GM12878 (cell line): ENCODE measurements around the gene PPM1E.

ENCODE experiments used
- CHD2 ChIP-seq: IDR thresholded peaks from 2 replicates; pipeline ENCODE4 v1.6.1; 2011; ENCODE audit warnings: low read depth, low read length, improper control_type of control experiment, borderline replicate concordance
- ESRRA ChIP-seq: IDR thresholded peaks from 2 replicates; pipeline ENCODE4 v1.6.1; 2012; ENCODE audit warnings: mild to moderate bottlenecking, low read length, improper control_type of control experiment
- MYB ChIP-seq: fragments of 150-350 bp; IDR thresholded peaks from 2 replicates; pipeline ENCODE4 v1.6.1; 2014; ENCODE audit warnings: mild to moderate bottlenecking, low read depth, low read length, borderline replicate concordance
- NFYB ChIP-seq: IDR thresholded peaks from 2 replicates; pipeline ENCODE4 v1.6.1; 2011; ENCODE audit warnings: low read depth, mild to moderate bottlenecking, low read length, improper control_type of control experiment, moderate library complexity; ENCODE audit not compliant: insufficient read depth
- WRNIP1 ChIP-seq: IDR thresholded peaks from 2 replicates; pipeline ENCODE4 v1.6.1; 2011; ENCODE audit warnings: low read depth, low read length, improper control_type of control experiment, borderline replicate concordance

GRCh38 chr17:58902322-58902721 lies 146.7 kb downstream of the PPM1E start:
- no peak for TF ChIP-seq MYB
- no peak for TF ChIP-seq WRNIP1
- no peak for TF ChIP-seq ESRRA
- no peak for TF ChIP-seq NFYB
- TF ChIP-seq CHD2 = no peak
